ENCODE data around the gene C16orf74.

Gene C16orf74

DNA sequence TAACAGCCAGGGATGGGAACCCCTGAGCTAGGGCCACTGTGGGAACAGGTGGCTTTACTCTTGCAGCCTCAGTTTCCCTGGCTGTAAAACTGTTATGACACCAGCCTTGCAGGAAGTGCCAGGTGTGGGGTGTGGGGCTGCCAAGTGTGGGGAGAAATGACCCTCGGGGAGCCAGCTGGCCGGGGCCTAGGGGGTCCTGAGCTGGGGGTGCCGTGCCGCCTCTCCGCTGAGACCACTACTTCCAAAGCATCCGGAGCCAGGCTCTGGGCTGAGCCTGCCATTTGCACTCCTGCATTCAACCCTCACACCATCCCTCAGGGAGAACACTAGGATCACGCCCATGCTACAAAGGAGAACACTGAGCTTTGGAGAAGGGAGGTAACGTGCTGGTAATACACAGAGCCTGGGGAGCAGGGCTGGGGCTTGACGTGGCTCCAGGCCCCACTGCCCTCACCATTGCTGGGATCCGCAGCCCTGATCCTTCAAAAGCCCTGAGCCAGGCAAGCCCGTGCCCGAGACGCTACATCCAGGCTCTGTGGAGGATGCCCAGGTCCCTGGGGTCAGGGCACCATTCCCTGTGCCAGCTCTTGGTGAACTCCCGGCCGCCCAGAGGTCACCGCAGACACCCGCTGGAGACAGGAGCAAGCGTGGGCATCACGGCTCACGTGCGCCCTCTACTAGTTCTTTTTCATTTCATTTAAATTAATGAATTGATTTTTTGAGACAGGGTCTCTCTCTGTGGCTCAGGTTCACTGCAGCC, 33.3 kb downstream of the C16orf74 start:
- ATAC-seq (ENCODE audit: low read depth) (no peak), DNase-seq (ENCODE audit: low spot score) (no peak)
- TF ChIP-seq, protein P1, sequence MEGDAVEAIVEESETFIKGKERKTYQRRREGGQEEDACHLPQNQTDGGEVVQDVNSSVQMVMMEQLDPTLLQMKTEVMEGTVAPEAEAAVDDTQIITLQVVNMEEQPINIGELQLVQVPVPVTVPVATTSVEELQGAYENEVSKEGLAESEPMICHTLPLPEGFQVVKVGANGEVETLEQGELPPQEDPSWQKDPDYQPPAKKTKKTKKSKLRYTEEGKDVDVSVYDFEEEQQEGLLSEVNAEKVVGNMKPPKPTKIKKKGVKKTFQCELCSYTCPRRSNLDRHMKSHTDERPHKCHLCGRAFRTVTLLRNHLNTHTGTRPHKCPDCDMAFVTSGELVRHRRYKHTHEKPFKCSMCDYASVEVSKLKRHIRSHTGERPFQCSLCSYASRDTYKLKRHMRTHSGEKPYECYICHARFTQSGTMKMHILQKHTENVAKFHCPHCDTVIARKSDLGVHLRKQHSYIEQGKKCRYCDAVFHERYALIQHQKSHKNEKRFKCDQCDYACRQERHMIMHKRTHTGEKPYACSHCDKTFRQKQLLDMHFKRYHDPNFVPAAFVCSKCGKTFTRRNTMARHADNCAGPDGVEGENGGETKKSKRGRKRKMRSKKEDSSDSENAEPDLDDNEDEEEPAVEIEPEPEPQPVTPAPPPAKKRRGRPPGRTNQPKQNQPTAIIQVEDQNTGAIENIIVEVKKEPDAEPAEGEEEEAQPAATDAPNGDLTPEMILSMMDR (IDR thresholded peaks at IDR 0.05; ENCODE audit: poor library complexity, severe bottlenecking), result peak; percentile 77
- Histone ChIP-seq H3K4me1 (ENCODE audit: insufficient read depth, poor library complexity, severe bottlenecking) (peaks cover 38% of the 10 kb centered on the region), H3K27me3 (ENCODE audit: insufficient read depth, poor library complexity, severe bottlenecking) (no peaks in the 10 kb centered on the region), H3K36me3 (ENCODE audit: low read depth) (peaks cover 79% of the 10 kb centered on the region), H3K27ac (ENCODE audit: poor library complexity, severe bottlenecking) (peak overlapping the region; percentile 62), H3K4me3 (ENCODE audit: severe bottlenecking) (no peak overlapping the region), H3K9me3 (ENCODE audit: severe bottlenecking) (no peaks in the 10 kb centered on the region)

DNA sequence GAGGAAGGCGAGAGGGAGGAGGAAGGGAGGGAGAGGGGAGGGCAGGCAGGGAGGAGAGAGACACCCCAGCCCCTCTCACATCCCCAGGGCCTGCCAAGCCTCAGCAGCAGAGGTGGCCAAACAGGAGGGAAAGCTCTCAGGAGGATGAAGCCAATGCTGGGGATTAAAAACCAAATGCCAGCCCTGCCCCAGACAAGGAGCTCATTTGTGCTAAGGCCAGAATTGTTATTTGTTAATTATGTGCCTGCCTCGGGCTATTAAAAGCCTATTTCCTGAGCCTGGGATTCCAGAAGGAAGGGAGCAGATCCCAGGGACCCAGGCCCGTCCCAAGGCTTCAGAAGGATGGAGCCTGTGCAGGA, 34.2 kb downstream of the C16orf74 start:
- ATAC-seq (ENCODE audit: low read depth), result no peak
- H3K9me3 ChIP-seq (ENCODE audit: severe bottlenecking), result no peaks in the 10 kb centered on the region

DNA sequence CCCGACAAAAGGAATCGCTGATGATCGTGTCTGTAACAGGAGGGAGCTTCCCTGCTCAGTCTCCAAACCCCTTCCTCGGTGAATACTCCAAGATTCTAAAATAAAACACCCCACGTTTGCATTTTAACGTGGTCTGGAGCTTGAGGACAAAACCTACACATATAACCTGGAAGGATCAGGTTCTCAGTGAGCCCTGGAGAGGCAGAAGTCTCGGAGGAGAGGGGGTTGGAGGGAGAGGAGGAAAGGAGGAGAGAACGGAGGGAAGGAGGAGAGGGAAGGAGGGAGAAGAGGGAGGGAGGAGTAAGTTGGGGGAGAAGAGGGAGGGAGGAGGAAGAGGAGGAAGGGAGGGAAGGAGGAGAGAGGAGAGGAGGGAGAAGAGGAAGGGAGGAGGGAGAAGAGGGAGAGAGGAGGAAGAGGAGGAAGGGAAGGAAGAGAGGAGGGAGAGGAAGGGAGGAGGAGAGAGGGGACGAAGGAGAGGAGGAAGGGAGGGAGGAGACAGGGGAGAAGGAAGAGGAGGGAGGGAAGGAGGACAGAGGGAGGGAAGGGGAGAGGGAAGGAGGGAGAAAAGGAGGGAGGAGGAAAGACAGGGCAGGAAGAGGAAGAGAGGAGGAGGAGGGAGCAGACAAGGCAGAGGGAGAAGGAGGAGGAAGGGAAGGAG, 34.7 kb downstream of the C16orf74 start:
- Histone ChIP-seq H3K27ac (ENCODE audit: poor library complexity, severe bottlenecking) (peak overlapping the region; percentile 62), H3K4me1 (ENCODE audit: insufficient read depth, poor library complexity, severe bottlenecking) (peaks cover 34% of the 10 kb centered on the region), H3K36me3 (ENCODE audit: low read depth) (peaks cover 89% of the 10 kb centered on the region), H3K4me3 (ENCODE audit: severe bottlenecking) (no peak overlapping the region), H3K27me3 (ENCODE audit: insufficient read depth, poor library complexity, severe bottlenecking) (no peaks in the 10 kb centered on the region), H3K9me3 (ENCODE audit: severe bottlenecking) (no peaks in the 10 kb centered on the region)
- ATAC-seq (ENCODE audit: low read depth) (no peak), DNase-seq (ENCODE audit: low spot score) (no peak)
- TF ChIP-seq, protein P1 (IDR thresholded peaks at IDR 0.05; ENCODE audit: poor library complexity, severe bottlenecking), result no peak

More for the DNA sequence above, 34.2 kb downstream of the C16orf74 start:
- Histone ChIP-seq H3K4me1 (ENCODE audit: insufficient read depth, poor library complexity, severe bottlenecking) (peaks cover 37% of the 10 kb centered on the region), H3K36me3 (ENCODE audit: low read depth) (peaks cover 87% of the 10 kb centered on the region), H3K27ac (ENCODE audit: poor library complexity, severe bottlenecking) (peak overlapping the region; percentile 62), H3K4me3 (ENCODE audit: severe bottlenecking) (no peak overlapping the region), H3K27me3 (ENCODE audit: insufficient read depth, poor library complexity, severe bottlenecking) (no peaks in the 10 kb centered on the region)
- TF ChIP-seq, protein P1 (IDR thresholded peaks at IDR 0.05; ENCODE audit: poor library complexity, severe bottlenecking), result no peak
- DNase-seq (ENCODE audit: low spot score), result no peak

DNA sequence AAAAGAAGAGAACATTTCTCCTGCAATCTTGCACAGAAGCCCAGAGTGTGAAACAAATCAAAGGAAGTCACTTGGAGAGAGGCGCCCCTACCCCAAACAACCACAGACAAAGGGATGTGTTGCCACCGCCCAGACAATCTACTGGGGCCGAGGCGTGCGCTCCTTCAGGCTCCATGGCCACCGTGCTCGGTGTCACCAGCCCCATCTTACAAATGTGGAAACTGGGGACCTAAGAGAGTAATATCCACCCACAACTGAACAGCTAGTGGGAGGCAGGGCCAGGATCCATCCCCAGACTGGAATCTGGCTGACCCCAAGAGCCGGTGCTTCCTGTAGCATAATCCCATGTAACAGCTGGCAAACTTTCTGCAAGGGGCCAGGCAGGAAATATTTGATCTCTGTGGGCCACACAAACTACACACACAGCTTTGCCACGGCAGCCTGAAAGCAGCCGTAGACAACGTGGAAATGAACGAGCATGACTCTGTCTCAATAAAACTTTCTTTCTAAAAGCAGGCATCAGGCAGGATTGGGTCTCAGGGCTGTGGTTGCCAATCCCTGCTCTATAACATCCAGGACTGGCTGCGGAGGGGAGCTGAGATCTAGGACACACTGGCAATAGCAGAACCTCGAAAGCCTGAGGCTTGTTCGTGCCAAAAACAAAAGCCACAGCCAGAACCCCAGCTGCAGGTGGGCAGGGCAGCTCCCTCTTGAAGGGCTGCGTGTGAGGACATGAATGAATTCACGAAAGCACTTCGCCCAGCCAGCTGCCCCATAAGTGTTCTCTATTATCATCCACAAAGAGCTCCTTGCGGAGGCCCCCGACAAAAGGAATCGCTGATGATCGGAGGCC, 35.5 kb downstream of the C16orf74 start:
- H3K27me3 ChIP-seq (ENCODE audit: insufficient read depth, poor library complexity, severe bottlenecking), result no peaks in the 10 kb centered on the region
- H3K9me3 ChIP-seq (ENCODE audit: severe bottlenecking), result no peaks in the 10 kb centered on the region
- peak; percentile 51 for DNase-seq (ENCODE audit: low spot score)
- H3K4me3 ChIP-seq (ENCODE audit: severe bottlenecking), result no peak overlapping the region
- ATAC-seq (ENCODE audit: low read depth), result no peak
- TF ChIP-seq, protein P1 (IDR thresholded peaks at IDR 0.05; ENCODE audit: poor library complexity, severe bottlenecking), result no peak
- H3K4me1 ChIP-seq (ENCODE audit: insufficient read depth, poor library complexity, severe bottlenecking), result peaks cover 34% of the 10 kb centered on the region
- H3K36me3 ChIP-seq (ENCODE audit: low read depth), result peaks cover 88% of the 10 kb centered on the region
- H3K27ac ChIP-seq (ENCODE audit: poor library complexity, severe bottlenecking), result peak overlapping the region; percentile 62

Measured in RWPE2 (cell line).